HUES48 (cell line): ENCODE results near the gene MIA2.
"Not testable (repeated sequence)": the region's sequence is repeated elsewhere in the genome, so short reads cannot be mapped to it uniquely, and the experiment has no call there.

Source experiments
- H3K27ac ChIP-seq: one replicate; pipeline ENCODE4 v1.7.0; 2013; ENCODE audit warnings: low read depth, low read length, inconsistent platforms
- H3K27me3 ChIP-seq: 2 replicates; pipeline ENCODE4 v1.6.1; 2013; ENCODE audit warnings: mild to moderate bottlenecking, low read length; ENCODE audit not compliant: control insufficient read depth, insufficient read depth
- H3K36me3 ChIP-seq: 2 replicates; pipeline ENCODE4 v1.6.1; 2013; ENCODE audit warnings: low read length; ENCODE audit not compliant: control insufficient read depth, insufficient read depth
- H3K4me1 ChIP-seq: 2 replicates; pipeline ENCODE4 v1.6.1; 2013; ENCODE audit warnings: mild to moderate bottlenecking, low read length; ENCODE audit not compliant: control insufficient read depth, insufficient read depth
- H3K4me3 ChIP-seq: 2 replicates; pipeline ENCODE4 v1.5.1; 2013; ENCODE audit warnings: mild to moderate bottlenecking, low read depth, low read length
- H3K9ac ChIP-seq: 2 replicates; pipeline ENCODE4 v1.6.1; 2013; ENCODE audit warnings: mild to moderate bottlenecking, low read depth, low read length, moderate library complexity
- H3K9me3 ChIP-seq: 2 replicates; pipeline ENCODE4 v1.6.1; 2013; ENCODE audit warnings: low read length; ENCODE audit not compliant: control insufficient read depth, insufficient read depth

MIA2 gene, protein sequence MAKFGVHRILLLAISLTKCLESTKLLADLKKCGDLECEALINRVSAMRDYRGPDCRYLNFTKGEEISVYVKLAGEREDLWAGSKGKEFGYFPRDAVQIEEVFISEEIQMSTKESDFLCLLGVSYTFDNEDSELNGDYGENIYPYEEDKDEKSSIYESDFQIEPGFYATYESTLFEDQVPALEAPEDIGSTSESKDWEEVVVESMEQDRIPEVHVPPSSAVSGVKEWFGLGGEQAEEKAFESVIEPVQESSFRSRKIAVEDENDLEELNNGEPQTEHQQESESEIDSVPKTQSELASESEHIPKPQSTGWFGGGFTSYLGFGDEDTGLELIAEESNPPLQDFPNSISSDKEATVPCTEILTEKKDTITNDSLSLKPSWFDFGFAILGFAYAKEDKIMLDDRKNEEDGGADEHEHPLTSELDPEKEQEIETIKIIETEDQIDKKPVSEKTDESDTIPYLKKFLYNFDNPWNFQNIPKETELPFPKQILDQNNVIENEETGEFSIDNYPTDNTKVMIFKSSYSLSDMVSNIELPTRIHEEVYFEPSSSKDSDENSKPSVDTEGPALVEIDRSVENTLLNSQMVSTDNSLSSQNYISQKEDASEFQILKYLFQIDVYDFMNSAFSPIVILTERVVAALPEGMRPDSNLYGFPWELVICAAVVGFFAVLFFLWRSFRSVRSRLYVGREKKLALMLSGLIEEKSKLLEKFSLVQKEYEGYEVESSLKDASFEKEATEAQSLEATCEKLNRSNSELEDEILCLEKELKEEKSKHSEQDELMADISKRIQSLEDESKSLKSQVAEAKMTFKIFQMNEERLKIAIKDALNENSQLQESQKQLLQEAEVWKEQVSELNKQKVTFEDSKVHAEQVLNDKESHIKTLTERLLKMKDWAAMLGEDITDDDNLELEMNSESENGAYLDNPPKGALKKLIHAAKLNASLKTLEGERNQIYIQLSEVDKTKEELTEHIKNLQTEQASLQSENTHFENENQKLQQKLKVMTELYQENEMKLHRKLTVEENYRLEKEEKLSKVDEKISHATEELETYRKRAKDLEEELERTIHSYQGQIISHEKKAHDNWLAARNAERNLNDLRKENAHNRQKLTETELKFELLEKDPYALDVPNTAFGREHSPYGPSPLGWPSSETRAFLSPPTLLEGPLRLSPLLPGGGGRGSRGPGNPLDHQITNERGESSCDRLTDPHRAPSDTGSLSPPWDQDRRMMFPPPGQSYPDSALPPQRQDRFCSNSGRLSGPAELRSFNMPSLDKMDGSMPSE (N-terminal part only)

DNA sequence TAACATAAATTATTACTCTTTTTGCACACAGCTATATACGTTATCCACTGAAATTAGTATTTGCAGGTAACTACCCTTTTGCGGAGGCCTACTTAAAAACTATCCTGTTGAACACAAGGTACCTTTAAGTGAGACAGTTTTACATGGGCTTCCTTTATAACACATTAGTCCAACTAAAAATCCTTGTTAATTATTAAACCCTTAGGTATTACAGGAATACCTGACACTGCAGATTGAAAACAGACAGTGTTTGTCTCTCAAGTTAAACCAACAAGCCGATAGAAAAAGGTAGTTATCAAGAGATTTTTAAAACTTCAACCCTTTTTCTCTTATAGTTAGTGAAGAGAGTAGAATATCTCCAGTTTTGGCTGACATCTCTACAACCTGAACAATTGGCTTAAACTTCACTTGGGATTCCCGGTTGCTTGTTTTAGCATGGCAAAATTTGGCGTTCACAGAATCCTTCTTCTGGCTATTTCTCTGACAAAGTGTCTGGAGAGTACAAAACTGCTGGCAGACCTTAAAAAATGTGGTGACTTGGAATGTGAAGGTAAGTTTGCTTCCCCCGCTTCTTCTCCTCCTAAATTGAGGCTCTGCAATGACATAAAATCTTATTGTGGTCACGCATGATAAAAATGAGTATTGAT is at the start of gene MIA2:
Gene MIA2, plus strand, starts transcription at position 236 of the 647 bp plus-strand sequence. Its CDS starts 200 bp downstream, at position 436.
- Histone ChIP-seq H3K27me3 (no peaks in the 10 kb centered on the region), H3K9ac (no peak within 1 kb of the TSS), H3K36me3 (no peaks in the 10 kb centered on the region), H3K4me3 (no peak within 1 kb of the TSS), H3K4me1 (no peaks in the 10 kb centered on the region), H3K9me3 (no peaks in the 10 kb centered on the region), H3K27ac (no peak within 1 kb of the TSS)

GRCh38 chr14:39184628-39185255 is 49.0 kb upstream of the MIA2 start:
- peaks cover 21% of the 10 kb centered on the region for H3K4me1 ChIP-seq
- no peak overlapping the region for H3K27ac ChIP-seq
- H3K9ac ChIP-seq: no peak overlapping the region
- H3K36me3 ChIP-seq: peaks cover 59% of the 10 kb centered on the region
- H3K27me3 ChIP-seq: no peaks in the 10 kb centered on the region
- H3K4me3 ChIP-seq: no peak overlapping the region
- no peaks in the 10 kb centered on the region for H3K9me3 ChIP-seq

DNA sequence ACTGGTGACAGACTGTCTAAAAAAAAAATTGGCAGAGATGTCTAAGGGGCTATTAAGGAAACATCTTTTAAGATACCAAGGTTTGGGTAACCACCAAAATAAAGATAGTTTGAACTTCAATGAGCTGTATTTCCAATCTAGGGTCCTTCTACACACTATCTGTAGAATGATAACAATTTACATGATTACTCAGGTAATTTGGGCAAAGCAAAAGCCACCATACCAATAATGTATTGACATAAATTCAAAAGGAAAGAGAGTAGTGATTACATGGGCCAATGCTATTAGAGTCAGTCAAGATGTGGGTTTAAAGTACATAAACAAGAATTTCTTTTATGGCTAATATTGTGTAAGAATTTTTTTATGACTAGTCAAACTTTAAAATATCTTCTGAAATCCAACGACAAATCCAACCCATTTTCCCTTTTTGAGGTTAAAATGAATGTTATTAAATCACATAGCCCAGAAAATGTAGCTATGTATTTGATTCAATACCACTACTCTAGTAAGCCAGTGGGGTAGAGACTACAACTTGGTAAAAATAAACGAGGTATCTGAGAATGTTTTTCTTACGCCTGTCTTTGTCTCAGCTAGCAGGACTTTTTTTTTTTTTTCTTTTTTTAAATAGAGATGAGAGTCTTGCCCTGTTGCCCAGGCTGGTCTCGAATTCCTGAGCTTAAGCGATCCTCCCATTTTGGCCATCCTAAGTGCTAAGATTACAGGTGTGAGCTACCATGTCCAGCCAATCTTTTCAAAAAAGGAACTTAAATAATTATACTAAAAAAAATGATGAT is 48.3 kb upstream of the MIA2 start:
- Histone ChIP-seq H3K36me3 (peaks cover 52% of the 10 kb centered on the region), H3K4me1 (peaks cover 21% of the 10 kb centered on the region), H3K27ac (peak overlapping the region; percentile 7), H3K27me3 (no peaks in the 10 kb centered on the region), H3K4me3 (no peak overlapping the region), H3K9ac (no peak overlapping the region), H3K9me3 (no peaks in the 10 kb centered on the region)

- Histone ChIP-seq H3K27ac (peak overlapping the region; percentile 58), H3K4me3 (no peak overlapping the region), H3K4me1 (peaks cover 21% of the 10 kb centered on the region), H3K9me3 (no peaks in the 10 kb centered on the region), H3K36me3 (peaks cover 36% of the 10 kb centered on the region), H3K9ac (no peak overlapping the region), H3K27me3 (no peaks in the 10 kb centered on the region)
Observed at GRCh38 chr14:39186941-39187525, 46.7 kb upstream of the MIA2 start.

DNA sequence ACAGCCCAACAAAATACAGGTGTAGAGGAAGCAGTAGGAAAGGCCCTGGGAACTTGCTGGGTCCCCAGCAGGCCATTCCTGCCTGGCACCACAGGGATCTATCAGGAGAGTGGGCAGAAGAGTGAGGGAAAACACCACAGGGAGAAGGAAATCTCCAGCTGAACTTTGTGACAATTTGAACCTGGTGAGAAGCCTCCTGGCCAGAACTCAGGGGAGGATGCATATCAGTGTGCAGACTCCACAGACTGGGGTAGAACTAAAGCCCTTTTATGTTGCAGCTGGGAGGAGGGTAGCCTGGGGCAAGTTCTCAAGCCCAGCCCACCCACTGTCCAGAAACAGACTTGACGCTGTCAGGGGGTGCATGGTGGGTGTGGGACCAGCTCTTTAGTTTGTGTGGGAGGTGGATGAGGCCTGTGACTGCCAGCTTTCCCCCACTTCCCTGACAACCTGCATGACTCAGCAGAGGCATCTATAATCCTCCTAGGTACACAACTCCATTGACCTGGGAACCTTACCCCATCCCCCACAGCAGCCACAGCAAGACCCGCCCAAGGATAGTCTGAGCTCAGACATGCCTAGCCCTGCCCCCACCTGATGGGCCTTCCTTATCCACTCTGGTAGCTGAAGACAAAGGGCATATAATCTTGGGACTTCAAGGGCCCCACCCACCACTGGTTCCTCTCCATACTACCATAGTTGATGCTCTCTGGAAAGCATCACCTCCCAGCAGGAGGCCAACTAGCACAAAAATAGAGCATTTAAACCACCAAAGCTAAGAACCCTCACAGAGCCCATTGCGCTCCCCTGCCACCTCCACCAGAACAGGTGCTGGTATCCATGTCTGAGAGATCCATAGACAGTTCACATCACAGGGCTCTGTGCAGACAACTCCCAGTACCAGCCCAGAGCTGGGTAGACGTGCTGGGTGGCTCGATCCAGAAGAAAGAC is 29.8 kb upstream of the MIA2 start:
- no peaks in the 10 kb centered on the region for H3K27me3 ChIP-seq
- H3K4me1 ChIP-seq: peaks cover 15% of the 10 kb centered on the region
- H3K4me3 ChIP-seq: no peak overlapping the region
- no peaks in the 10 kb centered on the region for H3K9me3 ChIP-seq
- no peaks in the 10 kb centered on the region for H3K36me3 ChIP-seq
- no peak overlapping the region for H3K9ac ChIP-seq
- H3K27ac ChIP-seq: peak overlapping the region; percentile 94

GRCh38 chr14:39207430-39207829 is 26.3 kb upstream of the MIA2 start:
- H3K4me3 ChIP-seq, H3K36me3 ChIP-seq, H3K9ac ChIP-seq, H3K27me3 ChIP-seq, H3K9me3 ChIP-seq, H3K27ac ChIP-seq: not testable (repeated sequence)
- H3K4me1 ChIP-seq: peaks cover 15% of the 10 kb centered on the region

GRCh38 chr14:39211109-39211741 is 22.5 kb upstream of the MIA2 start:
- H3K36me3 ChIP-seq: no peaks in the 10 kb centered on the region
- H3K9me3 ChIP-seq: no peaks in the 10 kb centered on the region
- H3K4me1 ChIP-seq: no peaks in the 10 kb centered on the region
- H3K9ac ChIP-seq: no peak overlapping the region
- H3K4me3 ChIP-seq: no peak overlapping the region
- no peak overlapping the region for H3K27ac ChIP-seq
- no peaks in the 10 kb centered on the region for H3K27me3 ChIP-seq

GRCh38 chr14:39212034-39212433 is 21.7 kb upstream of the MIA2 start:
- no peaks in the 10 kb centered on the region for H3K9me3 ChIP-seq
- no peak overlapping the region for H3K9ac ChIP-seq
- H3K27me3 ChIP-seq: no peaks in the 10 kb centered on the region
- no peak overlapping the region for H3K27ac ChIP-seq
- H3K4me1 ChIP-seq: no peaks in the 10 kb centered on the region
- no peaks in the 10 kb centered on the region for H3K36me3 ChIP-seq
- no peak overlapping the region for H3K4me3 ChIP-seq
